Activated CD8-positive, alpha-beta memory T cell treated with anti-CD3 and anti-CD28 coated beads for 36 hours (primary cell): ENCODE data around the gene POLDIP3. TPM values are rescaled to one million over a fixed set of nuclear protein-coding genes. Genes with fewer than 3 reads are reported as not detected.

Experiments used
- CTCF ChIA-PET: fragments of 350-600 bp; sonication (Branson Sonifier 250); formaldehyde crosslinking; loops from one replicate; lab custom pipeline; 2021; ENCODE audit warnings: antibody characterized with exemption; lab: Charles Lee
- POLR2A ChIA-PET: fragments of 350-600 bp; sonication (Branson Sonifier 250); formaldehyde crosslinking; loops from one replicate; lab custom pipeline; 2021; ENCODE audit warnings: antibody characterized with exemption; lab: Charles Lee
- total RNA-seq, 2 experiments: library from RNA; stranded (reverse); gene quantifications; one replicate each; pipeline ENCODE4 v1.2.3, GENCODE V29; 2021

Gene POLDIP3
- total RNA-seq, 2 experiments from 2014 or later = 71.5 to 72.5 TPM

DNA sequence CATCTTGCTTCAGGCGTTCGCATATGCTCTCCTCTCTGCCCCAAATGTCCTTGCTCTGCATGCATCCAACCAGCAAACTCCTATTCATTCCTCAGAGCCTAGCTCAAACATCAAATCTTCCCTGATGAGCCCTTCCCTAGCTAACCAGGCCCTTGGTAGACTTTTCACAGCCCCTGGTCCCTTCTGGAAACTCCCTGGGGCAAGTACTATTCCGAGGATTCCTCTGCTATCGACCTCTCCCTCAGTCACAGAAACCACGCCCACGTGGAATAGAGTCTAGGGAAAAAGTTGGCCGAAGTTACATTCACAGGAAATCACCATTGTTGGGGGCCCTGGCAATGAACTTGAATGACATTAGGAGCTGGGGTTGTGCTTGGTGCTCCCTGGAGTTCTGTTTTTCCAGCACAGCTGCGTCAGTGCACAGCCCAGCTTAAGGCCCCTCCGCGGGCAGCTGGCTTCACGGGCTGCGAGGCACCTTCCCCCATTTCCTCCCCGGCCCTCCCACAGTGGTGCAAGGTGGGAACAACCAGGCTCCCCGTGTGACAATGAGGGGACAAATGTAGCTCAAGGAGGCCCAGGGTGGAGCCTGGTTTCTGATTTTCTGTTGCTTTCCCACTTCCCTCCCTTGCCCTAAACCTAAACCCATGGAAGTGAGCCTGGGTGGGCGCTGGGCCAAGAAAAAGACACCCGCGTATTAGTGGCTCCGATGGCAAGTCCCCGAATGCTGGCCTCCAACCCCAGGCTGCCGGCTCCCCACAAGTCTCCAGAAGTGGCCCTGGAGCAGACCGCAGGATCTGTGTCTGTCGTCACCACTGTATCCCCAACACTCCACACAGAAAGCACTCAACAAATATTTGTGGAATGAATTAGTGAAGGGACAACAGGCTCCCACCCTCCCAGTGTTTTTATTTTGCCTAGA lies 30.0 kb upstream of the POLDIP3 start:
- POLR2A ChIA-PET = no interaction called here
- CTCF ChIA-PET = interaction anchor here (1.1 kb wide), 1 partner anchor 15 kb away, joined by 3 read pairs; no protein-coding TSS in a partner anchor

- POLR2A ChIA-PET = no interaction called here
- CTCF ChIA-PET = interaction anchor here (1.1 kb wide), 1 partner anchor 14 kb away, joined by 3 read pairs; no protein-coding TSS in a partner anchor
Observed at GRCh38 chr22:42643634-42644421, 29.1 kb upstream of the POLDIP3 start.

GRCh38 chr22:42642806-42643633 lies 28.3 kb upstream of the POLDIP3 start:
- ChIA-PET CTCF (interaction anchor here (0.6 to 1.1 kb wide), 2 partner anchors 13 to 47 kb away, joined by 3 read pairs; no protein-coding TSS in a partner anchor), POLR2A (no interaction called here)

DNA sequence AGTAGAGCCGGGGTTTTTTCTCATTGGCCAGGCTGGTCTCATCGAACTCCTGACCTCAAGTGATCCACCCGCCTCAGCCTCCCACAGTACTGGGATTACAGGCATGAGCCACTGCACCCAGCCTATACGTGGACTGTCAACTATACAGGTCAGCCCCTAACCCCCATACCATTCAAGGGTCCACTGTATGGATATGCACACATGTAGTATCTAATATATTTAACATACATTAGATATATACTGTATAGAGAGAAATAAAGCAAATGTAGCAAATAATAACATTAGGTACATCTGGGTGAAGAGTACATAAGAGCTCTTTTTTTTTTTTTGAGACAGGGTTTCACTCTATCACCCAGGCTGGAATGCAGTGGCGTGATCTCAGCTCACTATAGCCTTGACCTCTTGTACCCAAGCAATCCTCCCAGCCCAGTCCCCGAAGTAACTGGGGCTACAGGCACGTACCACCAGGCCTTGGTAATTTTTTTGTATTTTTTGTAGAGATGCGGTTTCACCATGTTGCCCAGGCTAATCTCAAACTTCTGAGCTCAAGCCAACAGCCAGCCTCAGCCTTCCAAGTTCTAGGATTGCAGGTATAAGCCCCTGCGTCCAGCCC lies 27.2 kb upstream of the POLDIP3 start:
- ChIA-PET POLR2A (no interaction called here), CTCF (no interaction called here)

DNA sequence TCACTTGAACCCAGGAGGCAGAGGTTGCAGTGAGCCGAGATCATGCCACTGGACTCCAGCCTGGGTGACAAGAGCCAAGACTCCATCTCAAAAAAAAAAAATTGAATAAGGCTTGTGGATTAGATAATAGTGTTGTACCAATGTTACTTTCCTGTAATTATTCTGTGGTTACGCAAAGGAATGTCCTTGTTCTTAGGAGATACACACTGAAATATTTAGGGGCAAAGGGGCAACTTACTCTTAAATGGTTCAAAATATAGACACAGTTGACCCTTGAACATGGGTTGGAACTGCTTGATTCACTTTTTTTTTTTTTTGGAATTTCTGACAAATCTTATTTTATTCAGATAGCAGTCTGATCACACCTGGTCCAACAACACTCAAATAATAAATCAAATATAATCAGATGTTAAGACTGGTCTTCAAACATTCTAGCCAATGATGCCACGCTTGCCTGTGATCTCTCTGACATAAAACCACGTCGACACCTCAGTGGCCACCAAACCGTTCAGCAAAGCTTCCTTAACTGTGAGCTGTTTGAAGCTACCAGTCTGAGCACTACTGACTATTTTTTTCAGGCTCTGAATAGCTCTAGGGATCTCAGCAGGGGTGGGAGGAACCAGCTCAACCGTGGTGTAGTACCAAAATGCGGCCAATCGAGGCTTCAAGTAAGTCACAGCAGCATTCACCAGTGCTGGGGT lies 25.0 kb upstream of the POLDIP3 start:
- ChIA-PET CTCF (no interaction called here), POLR2A (no interaction called here)

DNA sequence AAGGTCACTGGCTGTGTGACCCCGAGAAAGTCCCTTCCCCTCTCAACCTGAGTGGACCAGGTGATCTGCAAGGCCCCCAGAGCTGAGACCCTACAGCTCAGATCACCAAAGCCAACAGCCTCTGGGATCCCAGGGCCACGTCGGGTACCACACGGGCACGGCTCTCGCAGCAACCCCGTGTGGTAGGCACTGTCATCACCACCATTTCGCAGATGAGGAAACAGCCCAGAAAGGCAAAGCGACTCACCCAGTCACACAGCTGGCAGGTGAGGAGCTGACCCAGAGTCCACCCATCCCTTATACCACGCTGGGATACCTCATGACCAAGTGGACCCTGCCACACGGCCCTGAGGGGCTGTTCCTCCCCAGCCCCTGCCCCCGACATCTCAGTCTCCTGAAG lies 22.9 kb upstream of the POLDIP3 start:
- ChIA-PET POLR2A (interaction anchor here (0.6 kb wide), 1 partner anchor 13 kb away, joined by 5 read pairs; no protein-coding TSS in a partner anchor), CTCF (interaction anchor here (1.3 to 2.1 kb wide), 2 partner anchors 15 to 17 kb away, joined by 5 read pairs; no protein-coding TSS in a partner anchor)

- ChIA-PET POLR2A (no interaction called here), CTCF (interaction anchor here (1.3 kb wide), 1 partner anchor 14 kb away, joined by 5 read pairs; no protein-coding TSS in a partner anchor)
Observed at GRCh38 chr22:42636506-42636905, 21.8 kb upstream of the POLDIP3 start.

- ChIA-PET POLR2A (no interaction called here), CTCF (no interaction called here)
Observed at GRCh38 chr22:42635531-42635930, 20.8 kb upstream of the POLDIP3 start.

GRCh38 chr22:42633013-42633412 lies 18.3 kb upstream of the POLDIP3 start:
- CTCF ChIA-PET = no interaction called here
- POLR2A ChIA-PET = no interaction called here

DNA sequence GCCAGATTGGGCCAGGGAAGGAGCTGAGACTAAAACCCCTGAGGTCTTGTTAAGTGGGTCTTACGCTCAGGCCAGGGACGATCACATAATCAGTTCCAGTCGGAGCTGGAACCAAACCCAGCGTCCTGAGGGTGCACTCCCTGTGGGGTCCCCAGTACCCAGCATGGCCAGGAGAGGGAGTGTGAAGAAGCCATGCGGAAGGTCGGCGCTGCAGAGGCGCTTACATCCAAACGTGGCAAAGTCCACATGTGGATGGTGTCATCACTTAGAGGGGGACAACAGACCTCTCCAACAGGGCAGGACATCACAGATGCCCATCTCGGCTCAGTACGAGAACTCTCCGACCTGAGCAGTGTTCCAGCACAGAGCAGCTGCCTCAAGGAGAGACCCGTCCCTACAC lies 17.4 kb upstream of the POLDIP3 start:
- CTCF ChIA-PET = no interaction called here

GRCh38 chr22:42630901-42631602 lies 16.4 kb upstream of the POLDIP3 start:
- CTCF ChIA-PET = no interaction called here
- POLR2A ChIA-PET = no interaction called here

More for the DNA sequence above, 17.4 kb upstream of the POLDIP3 start:
- POLR2A ChIA-PET = no interaction called here

DNA sequence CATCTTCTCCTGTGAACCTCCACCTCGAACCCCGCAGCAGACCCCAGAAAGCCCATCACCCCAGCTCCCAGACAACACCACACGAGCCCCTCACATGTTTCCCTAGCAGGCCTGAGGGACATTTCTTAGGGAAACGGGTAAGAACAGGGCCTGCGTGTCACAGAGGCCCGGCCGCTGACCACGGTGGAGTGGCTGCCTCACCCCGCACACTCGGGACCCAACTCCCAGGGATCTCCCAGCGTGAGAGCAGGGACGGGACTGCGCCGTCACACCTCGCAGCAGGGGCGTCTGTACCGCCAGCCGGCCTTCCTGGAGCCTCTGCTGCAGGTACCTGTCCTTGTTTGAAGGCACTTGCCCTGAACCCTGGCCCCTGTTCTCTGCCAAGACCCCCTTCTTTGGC lies 15.5 kb upstream of the POLDIP3 start:
- ChIA-PET POLR2A (no interaction called here), CTCF (interaction anchor here (0.8 kb wide), 2 partner anchors 9 to 14 kb away, joined by 3 read pairs; no protein-coding TSS in a partner anchor)

DNA sequence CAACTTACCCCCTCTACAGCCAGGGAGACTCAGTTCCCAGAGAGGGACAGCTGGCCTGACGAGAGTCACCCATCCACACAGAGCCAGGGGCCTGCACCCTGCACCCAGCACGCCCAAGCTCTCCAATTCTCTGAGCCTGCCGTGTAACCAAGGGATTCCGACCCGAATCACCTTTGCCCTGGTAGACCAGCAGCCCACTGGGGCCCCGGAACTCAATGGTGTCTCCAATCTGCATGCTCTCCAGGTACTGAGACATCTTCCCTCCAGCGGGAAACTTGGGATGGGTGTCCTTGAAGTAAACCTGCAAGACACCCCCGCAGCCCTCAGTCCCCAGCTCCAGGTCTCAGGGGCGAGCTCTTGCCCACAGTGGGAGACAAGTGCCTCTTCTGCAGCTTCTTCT lies 13.3 kb upstream of the POLDIP3 start:
- ChIA-PET CTCF (no interaction called here), POLR2A (interaction anchor here (0.6 kb wide), 1 partner anchor 111 kb away, joined by 4 read pairs; no protein-coding TSS in a partner anchor)

DNA sequence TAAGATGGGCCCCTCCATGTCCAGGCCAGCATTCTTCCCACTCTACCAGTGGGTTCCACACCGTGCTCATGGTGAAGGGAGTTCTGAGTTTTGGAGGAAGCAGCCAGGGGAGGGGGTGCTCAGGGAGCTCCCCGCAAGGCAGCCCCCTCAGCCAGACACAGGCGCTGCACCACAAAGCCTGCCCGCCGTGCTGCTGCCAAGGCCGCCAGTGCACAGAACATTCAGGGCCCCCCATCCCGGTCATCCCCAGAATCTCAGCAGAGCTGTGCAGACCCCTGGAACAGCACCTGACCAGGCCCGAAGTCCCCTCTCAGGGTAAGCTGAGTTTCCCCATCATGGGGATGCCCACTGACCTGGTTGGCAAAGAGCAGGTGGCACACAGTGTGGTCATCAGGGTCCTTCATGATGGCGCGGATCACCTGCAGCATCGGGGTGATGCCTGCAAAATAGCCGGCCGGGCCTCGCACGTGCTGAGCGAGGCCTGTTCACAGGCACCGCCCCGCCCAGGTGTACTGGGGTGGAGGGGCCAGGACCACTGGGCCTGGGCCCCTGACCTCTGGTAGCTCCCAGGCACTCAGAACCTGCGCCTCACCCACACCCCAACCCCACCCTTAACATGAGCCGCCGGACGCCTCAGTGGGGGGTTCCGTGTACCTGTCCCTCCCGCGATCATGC lies 12.4 kb upstream of the POLDIP3 start:
- CTCF ChIA-PET = interaction anchor here (1.0 kb wide), 1 partner anchor 71 kb away, joined by 3 read pairs; no protein-coding TSS in a partner anchor
- POLR2A ChIA-PET = interaction anchor here (0.9 kb wide), 1 partner anchor 11 kb away, joined by 3 read pairs; no protein-coding TSS in a partner anchor

- ChIA-PET POLR2A (interaction anchor here (0.9 kb wide), 1 partner anchor 11 kb away, joined by 3 read pairs; no protein-coding TSS in a partner anchor), CTCF (interaction anchor here (1.0 kb wide), 2 partner anchors 11 to 72 kb away, joined by 3 read pairs; no protein-coding TSS in a partner anchor)
Observed at GRCh38 chr22:42626431-42626830, 11.7 kb upstream of the POLDIP3 start.

GRCh38 chr22:42625416-42625815 lies 10.7 kb upstream of the POLDIP3 start:
- CTCF ChIA-PET = interaction anchor here (1.0 kb wide), 1 partner anchor 10 kb away, joined by 3 read pairs; no protein-coding TSS in a partner anchor
- POLR2A ChIA-PET = no interaction called here
